SH-SY5Y (cell line): ENCODE data around the gene ZNF778.

ENCODE experiments used
- GATA2 ChIP-seq: IDR thresholded peaks from 2 replicates; pipeline ENCODE4 v1.6.1; 2011; ENCODE audit warnings: mild to moderate bottlenecking, low read depth, low read length
- GATA3 ChIP-seq: IDR thresholded peaks from 2 replicates; pipeline ENCODE4 v1.6.1; 2011; ENCODE audit warnings: low read depth, mild to moderate bottlenecking, low read length, moderate library complexity

GRCh38 chr16:89197033-89197632 lies 20.4 kb upstream of the ZNF778 start:
- TF ChIP-seq GATA3: no peak
- no peak for TF ChIP-seq GATA2
